ENCODE measurements around the gene AMACR. TPM values are rescaled to one million over a fixed set of nuclear protein-coding genes. Genes with fewer than 3 reads are reported as not detected.

AMACR gene
- total and polyA plus RNA-seq, 2 of the 13 experiments (the other 11 are each of a cell fraction or from before 2014, with no cell fraction given): 8.9 to 19.7 TPM

GRCh38 chr5:34007621-34008600 is at the start of gene AMACR (continued):
- TF ChIP-seq CREB1 (IDR thresholded peaks at IDR 0.05): no peak
- TF ChIP-seq CREB1 (CRISPR knock-in tag; IDR thresholded peaks at IDR 0.05): peak; percentile 29; the same call in 1 of the 2 replicates
- TF ChIP-seq CENPT (CRISPR knock-in tag; IDR thresholded peaks at IDR 0.05; ENCODE audit: low read depth): no peak
- TF ChIP-seq ZNF841 (CRISPR knock-in tag; IDR thresholded peaks at IDR 0.05; ENCODE audit: borderline replicate concordance): no peak
- TF ChIP-seq, protein P1, sequence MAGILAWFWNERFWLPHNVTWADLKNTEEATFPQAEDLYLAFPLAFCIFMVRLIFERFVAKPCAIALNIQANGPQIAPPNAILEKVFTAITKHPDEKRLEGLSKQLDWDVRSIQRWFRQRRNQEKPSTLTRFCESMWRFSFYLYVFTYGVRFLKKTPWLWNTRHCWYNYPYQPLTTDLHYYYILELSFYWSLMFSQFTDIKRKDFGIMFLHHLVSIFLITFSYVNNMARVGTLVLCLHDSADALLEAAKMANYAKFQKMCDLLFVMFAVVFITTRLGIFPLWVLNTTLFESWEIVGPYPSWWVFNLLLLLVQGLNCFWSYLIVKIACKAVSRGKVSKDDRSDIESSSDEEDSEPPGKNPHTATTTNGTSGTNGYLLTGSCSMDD (CRISPR knock-in tag; IDR thresholded peaks at IDR 0.05): no peak
- TF ChIP-seq FOXA3 (CRISPR knock-in tag; IDR thresholded peaks at IDR 0.05): no peak; the same call in none of the 2 replicates
- TF ChIP-seq ZNF704 (CRISPR knock-in tag; IDR thresholded peaks at IDR 0.05; ENCODE audit: borderline replicate concordance): no peak
- TF ChIP-seq, protein P2, sequence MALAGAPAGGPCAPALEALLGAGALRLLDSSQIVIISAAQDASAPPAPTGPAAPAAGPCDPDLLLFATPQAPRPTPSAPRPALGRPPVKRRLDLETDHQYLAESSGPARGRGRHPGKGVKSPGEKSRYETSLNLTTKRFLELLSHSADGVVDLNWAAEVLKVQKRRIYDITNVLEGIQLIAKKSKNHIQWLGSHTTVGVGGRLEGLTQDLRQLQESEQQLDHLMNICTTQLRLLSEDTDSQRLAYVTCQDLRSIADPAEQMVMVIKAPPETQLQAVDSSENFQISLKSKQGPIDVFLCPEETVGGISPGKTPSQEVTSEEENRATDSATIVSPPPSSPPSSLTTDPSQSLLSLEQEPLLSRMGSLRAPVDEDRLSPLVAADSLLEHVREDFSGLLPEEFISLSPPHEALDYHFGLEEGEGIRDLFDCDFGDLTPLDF (CRISPR knock-in tag; IDR thresholded peaks at IDR 0.05): peak; percentile 62; the same call in 1 of the 2 replicates
- TF ChIP-seq RARA (CRISPR knock-in tag; IDR thresholded peaks at IDR 0.05): peak; percentile 63; the same call in 1 of the 2 replicates
- TF ChIP-seq CEBPB (IDR thresholded peaks at IDR 0.05; ENCODE audit: borderline replicate concordance, low read depth, low read length): peak; percentile 87
- 0 out of 2 replicates have a peak, but pooled peaks have one; percentile 31 for TF ChIP-seq GPN1 (CRISPR knock-in tag; IDR thresholded peaks at IDR 0.05; ENCODE audit: borderline replicate concordance)
- 0 out of 2 replicates have a peak, but pooled peaks have one; percentile 28 for TF ChIP-seq ZNF235 (CRISPR knock-in tag; IDR thresholded peaks at IDR 0.05; ENCODE audit: borderline replicate concordance)
- TF ChIP-seq ZNF44 (CRISPR knock-in tag; IDR thresholded peaks at IDR 0.05): 0 out of 2 replicates have a peak, but pooled peaks have one; percentile 43
- peak; percentile 59 for TF ChIP-seq DMAP1 (CRISPR knock-in tag; IDR thresholded peaks at IDR 0.05)
- TF ChIP-seq ZNF607 (CRISPR knock-in tag; IDR thresholded peaks at IDR 0.05; ENCODE audit: borderline replicate concordance): peak; percentile 63; the same call in 1 of the 2 replicates
- peak; percentile 95; the same call in 1 of the 2 replicates for TF ChIP-seq ZNF451 (CRISPR knock-in tag; IDR thresholded peaks at IDR 0.05)
- 0 out of 2 replicates have a peak, but pooled peaks have one; percentile 21 for TF ChIP-seq ZZZ3 (CRISPR knock-in tag; IDR thresholded peaks at IDR 0.05; ENCODE audit: borderline replicate concordance)
- no peak; the same call in 1 of the 2 replicates for TF ChIP-seq TBX2 (CRISPR knock-in tag; IDR thresholded peaks at IDR 0.05; ENCODE audit: borderline replicate concordance)
- TF ChIP-seq LRRFIP1 (CRISPR knock-in tag; conservative IDR thresholded peaks at IDR 0.05): no peak
- TF ChIP-seq, protein P3, sequence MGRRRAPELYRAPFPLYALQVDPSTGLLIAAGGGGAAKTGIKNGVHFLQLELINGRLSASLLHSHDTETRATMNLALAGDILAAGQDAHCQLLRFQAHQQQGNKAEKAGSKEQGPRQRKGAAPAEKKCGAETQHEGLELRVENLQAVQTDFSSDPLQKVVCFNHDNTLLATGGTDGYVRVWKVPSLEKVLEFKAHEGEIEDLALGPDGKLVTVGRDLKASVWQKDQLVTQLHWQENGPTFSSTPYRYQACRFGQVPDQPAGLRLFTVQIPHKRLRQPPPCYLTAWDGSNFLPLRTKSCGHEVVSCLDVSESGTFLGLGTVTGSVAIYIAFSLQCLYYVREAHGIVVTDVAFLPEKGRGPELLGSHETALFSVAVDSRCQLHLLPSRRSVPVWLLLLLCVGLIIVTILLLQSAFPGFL (CRISPR knock-in tag; IDR thresholded peaks at IDR 0.05): no peak
